HEK293 (cell line): ENCODE results near the gene ST7.

Experiments used
- CTCF ChIA-PET: fragments of 350-600 bp; formaldehyde crosslinking; extraction: SDS; loops from one replicate; lab custom pipeline; 2021; ENCODE audit warnings: antibody characterized with exemption; lab: Yijun Ruan, JAX
- POLR2A ChIA-PET: fragments of 300-600 bp; formaldehyde crosslinking; extraction: SDS; loops from one replicate; lab custom pipeline; 2020; ENCODE audit warnings: antibody characterized with exemption, inconsistent platforms; lab: Yijun Ruan, JAX
- H3K27ac ChIP-seq: fragments of 200-500 bp; sonication (Bioruptor generic); 2 replicates; pipeline ENCODE4 v1.5.1; 2014; ENCODE audit warnings: low read depth, low read length, control low read depth, inconsistent platforms; ENCODE audit errors: extremely low read depth
- H3K36me3 ChIP-seq, 2 experiments: fragments of 200-500 bp in 1 of 2; sonication (Bioruptor generic) in 1 of 2; 1 replicate in 1 of 2; 2 replicates in 1 of 2; pipeline ENCODE4 v1.5.1; 2014 to 2017; ENCODE audit warnings: inconsistent platforms in 2 of 2, low read length in 2 of 2; ENCODE audit not compliant: control insufficient read depth in 2 of 2, insufficient read depth in 1 of 2
- H3K4me1 ChIP-seq: fragments of 200-500 bp; sonication (Bioruptor generic); 2 replicates; pipeline ENCODE4 v1.5.1; 2014; ENCODE audit warnings: mild to moderate bottlenecking, low read length, inconsistent platforms; ENCODE audit not compliant: control insufficient read depth, insufficient read depth
- H3K4me3 ChIP-seq: 2 replicates; pipeline ENCODE4 v1.5.1; 2011; ENCODE audit warnings: low read depth, mild to moderate bottlenecking, control low read depth, low read length, moderate library complexity
- H3K9me3 ChIP-seq: fragments of 200-500 bp; sonication (Bioruptor generic); 2 replicates; pipeline ENCODE4 v1.5.1; 2014; ENCODE audit warnings: low read depth, low read length, inconsistent platforms; ENCODE audit not compliant: control insufficient read depth, insufficient read depth
- FEZF1 ChIP-seq: fragments of 450-650 bp; formaldehyde crosslinking; IDR thresholded peaks from 2 replicates; pipeline ENCODE4 v1.5.1; 2016; ENCODE audit warnings: missing biosample characterization, missing genetic modification characterization
- HOXA7 ChIP-seq: sonication (generic); formaldehyde crosslinking; IDR thresholded peaks from 2 replicates; pipeline ENCODE4 v1.8.1; 2022; ENCODE audit warnings: missing genetic modification reagents, borderline replicate concordance
- HOXD13 ChIP-seq: sonication (generic); formaldehyde crosslinking; IDR thresholded peaks from 2 replicates; pipeline ENCODE4 v1.8.0; 2022; ENCODE audit warnings: missing genetic modification reagents, borderline replicate concordance
- OVOL3 ChIP-seq: fragments of 450-650 bp; formaldehyde crosslinking; IDR thresholded peaks from 2 replicates; pipeline ENCODE4 v1.5.1; 2016; ENCODE audit warnings: missing biosample characterization, missing genetic modification characterization
- PRDM1 ChIP-seq: fragments of 450-650 bp; formaldehyde crosslinking; IDR thresholded peaks from 2 replicates; pipeline ENCODE4; 2016; ENCODE audit warnings: missing biosample characterization, missing genetic modification characterization
- WT1 ChIP-seq: fragments of 450-650 bp; formaldehyde crosslinking; IDR thresholded peaks from 2 replicates; pipeline ENCODE4 v1.5.1; 2016; ENCODE audit warnings: missing biosample characterization, missing genetic modification characterization
- ZFHX2 ChIP-seq: fragments of 450-650 bp; formaldehyde crosslinking; conservative IDR thresholded peaks from 2 replicates; pipeline ENCODE4 v1.5.1; 2016; ENCODE audit warnings: missing biosample characterization, missing genetic modification characterization
- ZNF140 ChIP-seq: fragments of 450-650 bp; formaldehyde crosslinking; IDR thresholded peaks from 2 replicates; pipeline ENCODE4 v1.5.1; 2016; ENCODE audit warnings: missing biosample characterization, missing genetic modification characterization
- ZNF221 ChIP-seq: fragments of 450-650 bp; formaldehyde crosslinking; IDR thresholded peaks from 2 replicates; pipeline ENCODE4 v1.5.1; 2017; ENCODE audit warnings: missing biosample characterization, missing genetic modification characterization, borderline replicate concordance
- ZNF366 ChIP-seq: fragments of 450-650 bp; formaldehyde crosslinking; conservative IDR thresholded peaks from 2 replicates; pipeline ENCODE4 v1.5.1; 2016; ENCODE audit warnings: missing biosample characterization, missing genetic modification characterization
- ZNF561 ChIP-seq: fragments of 450-650 bp; IDR thresholded peaks from 2 replicates; pipeline ENCODE4 v1.5.1; 2018; ENCODE audit warnings: missing biosample characterization, missing genetic modification characterization, borderline replicate concordance
- ZNF621 ChIP-seq: fragments of 450-650 bp; formaldehyde crosslinking; IDR thresholded peaks from 2 replicates; pipeline ENCODE4 v1.5.1; 2017; ENCODE audit warnings: missing biosample characterization, missing genetic modification characterization
- ZNF670 ChIP-seq: fragments of 450-650 bp; formaldehyde crosslinking; IDR thresholded peaks from 2 replicates; pipeline ENCODE4 v1.5.1; 2016; ENCODE audit warnings: missing biosample characterization, missing genetic modification characterization, low read depth
- ZNF76 ChIP-seq: fragments of 450-650 bp; formaldehyde crosslinking; IDR thresholded peaks from 2 replicates; pipeline ENCODE4; 2016; ENCODE audit warnings: low read depth, missing biosample characterization, missing genetic modification characterization, borderline replicate concordance
- ZNF830 ChIP-seq: fragments of 450-650 bp; IDR thresholded peaks from 2 replicates; pipeline ENCODE4 v1.5.0; 2018; ENCODE audit warnings: missing biosample characterization, missing genetic modification characterization, low read depth, mild to moderate bottlenecking, moderate library complexity
- ZNF843 ChIP-seq: fragments of 450-650 bp; formaldehyde crosslinking; IDR thresholded peaks from 2 replicates; pipeline ENCODE4 v1.5.1; 2016; ENCODE audit warnings: missing biosample characterization, missing genetic modification characterization
- ZXDB ChIP-seq: fragments of 450-650 bp; formaldehyde crosslinking; IDR thresholded peaks from 2 replicates; pipeline ENCODE4 v1.5.1; 2016; ENCODE audit warnings: missing biosample characterization, missing genetic modification characterization
- TF ChIP-seq, protein P1 (sequence below): fragments of 450-650 bp; formaldehyde crosslinking; IDR thresholded peaks from 2 replicates; pipeline ENCODE4 v1.5.1; 2017; ENCODE audit warnings: missing biosample characterization, missing genetic modification characterization
- TF ChIP-seq, protein P2 (sequence below): fragments of 450-650 bp; formaldehyde crosslinking; IDR thresholded peaks from 2 replicates; pipeline ENCODE4 v1.5.1; 2016; ENCODE audit warnings: missing biosample characterization, missing genetic modification characterization
- TF ChIP-seq, protein P3 (sequence below): fragments of 450-650 bp; formaldehyde crosslinking; IDR thresholded peaks from 2 replicates; pipeline ENCODE4 v1.5.1; 2016; ENCODE audit warnings: missing biosample characterization, missing genetic modification characterization
- TF ChIP-seq, protein P4 (sequence below): fragments of 450-650 bp; formaldehyde crosslinking; IDR thresholded peaks from 2 replicates; pipeline ENCODE4 v1.5.1; 2016; ENCODE audit warnings: missing biosample characterization, missing genetic modification characterization, borderline replicate concordance
- TF ChIP-seq, protein P5 (sequence below): fragments of 450-650 bp; formaldehyde crosslinking; IDR thresholded peaks from 2 replicates; pipeline ENCODE4 v1.5.1; 2016; ENCODE audit warnings: missing biosample characterization, missing genetic modification characterization

Gene ST7

DNA sequence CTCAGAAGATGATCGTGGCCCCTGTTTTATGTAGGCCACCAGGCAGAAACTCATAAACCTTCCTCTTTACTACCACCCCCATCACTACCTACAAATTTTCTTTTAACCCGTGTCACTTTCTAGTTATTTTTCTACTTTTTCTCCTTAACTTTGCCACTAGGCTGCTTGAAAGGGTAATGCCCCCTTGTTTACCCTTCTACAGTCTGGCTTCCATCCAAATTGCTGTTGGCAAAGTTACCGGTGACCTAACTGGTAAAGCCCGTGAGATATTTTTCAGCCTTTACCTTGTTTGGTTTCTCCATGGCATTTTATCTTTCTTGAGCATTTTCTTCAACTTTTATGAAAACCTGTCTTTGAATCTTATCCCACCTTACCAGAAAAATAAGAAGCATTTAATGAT lies 216.6 kb downstream of the ST7 start:
- Histone ChIP-seq H3K9me3 (no peaks in the 10 kb centered on the region), H3K4me1 (peaks cover 3% of the 10 kb centered on the region; the same call in 1 of the 2 replicates), H3K27ac (no peak overlapping the region), H3K4me3 (no peak overlapping the region), H3K36me3 (no peaks in the 10 kb centered on the region)
- POLR2A ChIA-PET = no interaction called here
- TF ChIP-seq FEZF1 (tag by site-specific recombination) = no peak
- peak; percentile 65; the same call in 1 of the 2 replicates for TF ChIP-seq PRDM1
- TF ChIP-seq ZFHX2 (tag by site-specific recombination) = no peak
- TF ChIP-seq ZNF366 (tag by site-specific recombination) = peak; percentile 34; the same call in 1 of the 2 replicates
- TF ChIP-seq ZNF843 = no peak
- no peak for TF ChIP-seq ZNF670
- TF ChIP-seq WT1 (tag by site-specific recombination) = no peak
- no peak for TF ChIP-seq ZNF621
- TF ChIP-seq ZXDB (tag by site-specific recombination) = 0 out of 2 replicates have a peak, but pooled peaks have one; percentile 35
- TF ChIP-seq, protein P1, sequence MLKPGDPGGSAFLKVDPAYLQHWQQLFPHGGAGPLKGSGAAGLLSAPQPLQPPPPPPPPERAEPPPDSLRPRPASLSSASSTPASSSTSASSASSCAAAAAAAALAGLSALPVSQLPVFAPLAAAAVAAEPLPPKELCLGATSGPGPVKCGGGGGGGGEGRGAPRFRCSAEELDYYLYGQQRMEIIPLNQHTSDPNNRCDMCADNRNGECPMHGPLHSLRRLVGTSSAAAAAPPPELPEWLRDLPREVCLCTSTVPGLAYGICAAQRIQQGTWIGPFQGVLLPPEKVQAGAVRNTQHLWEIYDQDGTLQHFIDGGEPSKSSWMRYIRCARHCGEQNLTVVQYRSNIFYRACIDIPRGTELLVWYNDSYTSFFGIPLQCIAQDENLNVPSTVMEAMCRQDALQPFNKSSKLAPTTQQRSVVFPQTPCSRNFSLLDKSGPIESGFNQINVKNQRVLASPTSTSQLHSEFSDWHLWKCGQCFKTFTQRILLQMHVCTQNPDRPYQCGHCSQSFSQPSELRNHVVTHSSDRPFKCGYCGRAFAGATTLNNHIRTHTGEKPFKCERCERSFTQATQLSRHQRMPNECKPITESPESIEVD (tag by site-specific recombination) = peak; percentile 88
- no peak for TF ChIP-seq OVOL3
- TF ChIP-seq, protein P2, sequence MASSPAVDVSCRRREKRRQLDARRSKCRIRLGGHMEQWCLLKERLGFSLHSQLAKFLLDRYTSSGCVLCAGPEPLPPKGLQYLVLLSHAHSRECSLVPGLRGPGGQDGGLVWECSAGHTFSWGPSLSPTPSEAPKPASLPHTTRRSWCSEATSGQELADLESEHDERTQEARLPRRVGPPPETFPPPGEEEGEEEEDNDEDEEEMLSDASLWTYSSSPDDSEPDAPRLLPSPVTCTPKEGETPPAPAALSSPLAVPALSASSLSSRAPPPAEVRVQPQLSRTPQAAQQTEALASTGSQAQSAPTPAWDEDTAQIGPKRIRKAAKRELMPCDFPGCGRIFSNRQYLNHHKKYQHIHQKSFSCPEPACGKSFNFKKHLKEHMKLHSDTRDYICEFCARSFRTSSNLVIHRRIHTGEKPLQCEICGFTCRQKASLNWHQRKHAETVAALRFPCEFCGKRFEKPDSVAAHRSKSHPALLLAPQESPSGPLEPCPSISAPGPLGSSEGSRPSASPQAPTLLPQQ (tag by site-specific recombination) = 0 out of 2 replicates have a peak, but pooled peaks have one; percentile 23
- no peak for TF ChIP-seq ZNF140 (tag by site-specific recombination)
- CTCF ChIA-PET = no interaction called here

DNA sequence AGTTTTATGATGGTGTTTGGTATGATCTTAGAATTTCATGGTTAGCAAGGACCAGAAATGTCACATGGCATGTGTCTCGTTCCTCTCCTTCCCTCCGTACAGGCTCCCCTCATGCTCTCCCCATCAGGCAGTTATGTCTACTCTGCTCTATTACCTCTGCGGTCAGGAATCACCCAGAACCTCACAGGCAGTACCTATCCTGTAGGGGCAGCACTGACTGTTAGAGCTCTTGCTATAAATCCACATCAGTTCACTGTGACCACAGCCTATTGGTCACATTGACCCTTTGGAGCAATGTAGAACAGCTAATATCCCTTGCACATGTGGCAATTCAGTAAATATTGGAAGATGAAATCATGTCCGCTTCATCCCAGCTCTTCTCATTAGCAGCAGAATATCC lies 217.8 kb downstream of the ST7 start:
- no peaks in the 10 kb centered on the region for H3K9me3 ChIP-seq
- TF ChIP-seq HOXA7 = no peak
- TF ChIP-seq, protein P3, sequence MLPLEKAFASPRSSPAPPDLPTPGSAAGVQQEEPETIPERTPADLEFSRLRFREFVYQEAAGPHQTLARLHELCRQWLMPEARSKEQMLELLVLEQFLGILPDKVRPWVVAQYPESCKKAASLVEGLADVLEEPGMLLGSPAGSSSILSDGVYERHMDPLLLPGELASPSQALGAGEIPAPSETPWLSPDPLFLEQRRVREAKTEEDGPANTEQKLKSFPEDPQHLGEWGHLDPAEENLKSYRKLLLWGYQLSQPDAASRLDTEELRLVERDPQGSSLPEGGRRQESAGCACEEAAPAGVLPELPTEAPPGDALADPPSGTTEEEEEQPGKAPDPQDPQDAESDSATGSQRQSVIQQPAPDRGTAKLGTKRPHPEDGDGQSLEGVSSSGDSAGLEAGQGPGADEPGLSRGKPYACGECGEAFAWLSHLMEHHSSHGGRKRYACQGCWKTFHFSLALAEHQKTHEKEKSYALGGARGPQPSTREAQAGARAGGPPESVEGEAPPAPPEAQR (tag by site-specific recombination) = no peak
- no peak for TF ChIP-seq HOXD13
- no peak for TF ChIP-seq ZNF561
- no peak for TF ChIP-seq ZNF76 (tag by site-specific recombination)
- no peak for TF ChIP-seq ZNF221
- TF ChIP-seq, all 188 proteins: peak for 0
- ChIA-PET CTCF (no interaction called here), POLR2A (no interaction called here)
- Histone ChIP-seq H3K4me3 (no peak overlapping the region), H3K36me3 (no peaks in the 10 kb centered on the region), H3K4me1 (peaks cover 3% of the 10 kb centered on the region; the same call in 1 of the 2 replicates), H3K27ac (no peak overlapping the region)

DNA sequence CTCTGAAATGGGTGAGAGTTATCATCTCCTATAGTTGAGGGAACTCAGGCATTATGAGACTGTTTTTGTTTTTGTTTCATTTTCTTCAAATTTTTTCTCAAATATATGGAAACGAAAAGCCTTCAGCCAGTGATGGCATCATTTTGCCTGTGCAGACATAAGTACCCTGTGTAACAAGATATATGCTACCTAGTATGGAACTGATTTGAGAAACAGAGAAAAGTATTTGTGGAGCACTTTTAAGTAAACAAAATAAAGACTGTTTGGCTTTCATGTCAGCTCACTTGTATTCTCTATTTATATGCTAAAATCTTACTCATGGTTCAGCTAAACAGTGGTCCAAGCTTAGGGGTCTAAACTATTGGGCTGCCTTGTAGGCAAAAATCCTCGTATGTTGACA lies 219.0 kb downstream of the ST7 start:
- Histone ChIP-seq H3K27ac (no peak overlapping the region), H3K4me3 (no peak overlapping the region), H3K9me3 (no peaks in the 10 kb centered on the region), H3K4me1 (peaks cover 3% of the 10 kb centered on the region; the same call in 1 of the 2 replicates), H3K36me3 (no peaks in the 10 kb centered on the region)
- CTCF ChIA-PET = interaction anchor here (1.1 kb wide), 1 partner anchor 40 kb away, joined by 3 read pairs; no protein-coding TSS in a partner anchor
- POLR2A ChIA-PET = no interaction called here
- TF ChIP-seq OVOL3 (no peak), ZNF830 (tag by site-specific recombination) (no peak), ZNF221 (no peak)
- TF ChIP-seq, protein P4, sequence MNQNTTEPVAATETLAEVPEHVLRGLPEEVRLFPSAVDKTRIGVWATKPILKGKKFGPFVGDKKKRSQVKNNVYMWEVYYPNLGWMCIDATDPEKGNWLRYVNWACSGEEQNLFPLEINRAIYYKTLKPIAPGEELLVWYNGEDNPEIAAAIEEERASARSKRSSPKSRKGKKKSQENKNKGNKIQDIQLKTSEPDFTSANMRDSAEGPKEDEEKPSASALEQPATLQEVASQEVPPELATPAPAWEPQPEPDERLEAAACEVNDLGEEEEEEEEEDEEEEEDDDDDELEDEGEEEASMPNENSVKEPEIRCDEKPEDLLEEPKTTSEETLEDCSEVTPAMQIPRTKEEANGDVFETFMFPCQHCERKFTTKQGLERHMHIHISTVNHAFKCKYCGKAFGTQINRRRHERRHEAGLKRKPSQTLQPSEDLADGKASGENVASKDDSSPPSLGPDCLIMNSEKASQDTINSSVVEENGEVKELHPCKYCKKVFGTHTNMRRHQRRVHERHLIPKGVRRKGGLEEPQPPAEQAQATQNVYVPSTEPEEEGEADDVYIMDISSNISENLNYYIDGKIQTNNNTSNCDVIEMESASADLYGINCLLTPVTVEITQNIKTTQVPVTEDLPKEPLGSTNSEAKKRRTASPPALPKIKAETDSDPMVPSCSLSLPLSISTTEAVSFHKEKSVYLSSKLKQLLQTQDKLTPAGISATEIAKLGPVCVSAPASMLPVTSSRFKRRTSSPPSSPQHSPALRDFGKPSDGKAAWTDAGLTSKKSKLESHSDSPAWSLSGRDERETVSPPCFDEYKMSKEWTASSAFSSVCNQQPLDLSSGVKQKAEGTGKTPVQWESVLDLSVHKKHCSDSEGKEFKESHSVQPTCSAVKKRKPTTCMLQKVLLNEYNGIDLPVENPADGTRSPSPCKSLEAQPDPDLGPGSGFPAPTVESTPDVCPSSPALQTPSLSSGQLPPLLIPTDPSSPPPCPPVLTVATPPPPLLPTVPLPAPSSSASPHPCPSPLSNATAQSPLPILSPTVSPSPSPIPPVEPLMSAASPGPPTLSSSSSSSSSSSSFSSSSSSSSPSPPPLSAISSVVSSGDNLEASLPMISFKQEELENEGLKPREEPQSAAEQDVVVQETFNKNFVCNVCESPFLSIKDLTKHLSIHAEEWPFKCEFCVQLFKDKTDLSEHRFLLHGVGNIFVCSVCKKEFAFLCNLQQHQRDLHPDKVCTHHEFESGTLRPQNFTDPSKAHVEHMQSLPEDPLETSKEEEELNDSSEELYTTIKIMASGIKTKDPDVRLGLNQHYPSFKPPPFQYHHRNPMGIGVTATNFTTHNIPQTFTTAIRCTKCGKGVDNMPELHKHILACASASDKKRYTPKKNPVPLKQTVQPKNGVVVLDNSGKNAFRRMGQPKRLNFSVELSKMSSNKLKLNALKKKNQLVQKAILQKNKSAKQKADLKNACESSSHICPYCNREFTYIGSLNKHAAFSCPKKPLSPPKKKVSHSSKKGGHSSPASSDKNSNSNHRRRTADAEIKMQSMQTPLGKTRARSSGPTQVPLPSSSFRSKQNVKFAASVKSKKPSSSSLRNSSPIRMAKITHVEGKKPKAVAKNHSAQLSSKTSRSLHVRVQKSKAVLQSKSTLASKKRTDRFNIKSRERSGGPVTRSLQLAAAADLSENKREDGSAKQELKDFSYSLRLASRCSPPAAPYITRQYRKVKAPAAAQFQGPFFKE (tag by site-specific recombination) = no peak
- TF ChIP-seq, protein P5, sequence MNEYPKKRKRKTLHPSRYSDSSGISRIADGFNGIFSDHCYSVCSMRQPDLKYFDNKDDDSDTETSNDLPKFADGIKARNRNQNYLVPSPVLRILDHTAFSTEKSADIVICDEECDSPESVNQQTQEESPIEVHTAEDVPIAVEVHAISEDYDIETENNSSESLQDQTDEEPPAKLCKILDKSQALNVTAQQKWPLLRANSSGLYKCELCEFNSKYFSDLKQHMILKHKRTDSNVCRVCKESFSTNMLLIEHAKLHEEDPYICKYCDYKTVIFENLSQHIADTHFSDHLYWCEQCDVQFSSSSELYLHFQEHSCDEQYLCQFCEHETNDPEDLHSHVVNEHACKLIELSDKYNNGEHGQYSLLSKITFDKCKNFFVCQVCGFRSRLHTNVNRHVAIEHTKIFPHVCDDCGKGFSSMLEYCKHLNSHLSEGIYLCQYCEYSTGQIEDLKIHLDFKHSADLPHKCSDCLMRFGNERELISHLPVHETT = no peak
